HEK293 (cell line): Measurements from ENCODE around the gene SETD7.

ENCODE experiments used
- CTCF ChIA-PET: fragments of 350-600 bp; formaldehyde crosslinking; extraction: SDS; loops from one replicate; lab custom pipeline; 2021; ENCODE audit warnings: antibody characterized with exemption; lab: Yijun Ruan, JAX
- POLR2A ChIA-PET: fragments of 300-600 bp; formaldehyde crosslinking; extraction: SDS; loops from one replicate; lab custom pipeline; 2020; ENCODE audit warnings: antibody characterized with exemption, inconsistent platforms; lab: Yijun Ruan, JAX
- H3K27ac ChIP-seq: fragments of 200-500 bp; sonication (Bioruptor generic); 2 replicates; pipeline ENCODE4 v1.5.1; 2014; ENCODE audit warnings: low read depth, low read length, control low read depth, inconsistent platforms; ENCODE audit errors: extremely low read depth
- H3K36me3 ChIP-seq, 2 experiments: fragments of 200-500 bp in 1 of 2; sonication (Bioruptor generic) in 1 of 2; 1 replicate in 1 of 2; 2 replicates in 1 of 2; pipeline ENCODE4 v1.5.1; 2014 to 2017; ENCODE audit warnings: inconsistent platforms in 2 of 2, low read length in 2 of 2; ENCODE audit not compliant: control insufficient read depth in 2 of 2, insufficient read depth in 1 of 2
- H3K4me1 ChIP-seq: fragments of 200-500 bp; sonication (Bioruptor generic); 2 replicates; pipeline ENCODE4 v1.5.1; 2014; ENCODE audit warnings: mild to moderate bottlenecking, low read length, inconsistent platforms; ENCODE audit not compliant: control insufficient read depth, insufficient read depth
- H3K4me3 ChIP-seq: 2 replicates; pipeline ENCODE4 v1.5.1; 2011; ENCODE audit warnings: low read depth, mild to moderate bottlenecking, control low read depth, low read length, moderate library complexity
- H3K9me3 ChIP-seq: fragments of 200-500 bp; sonication (Bioruptor generic); 2 replicates; pipeline ENCODE4 v1.5.1; 2014; ENCODE audit warnings: low read depth, low read length, inconsistent platforms; ENCODE audit not compliant: control insufficient read depth, insufficient read depth
- HOXC10 ChIP-seq: sonication (generic); formaldehyde crosslinking; IDR thresholded peaks from 2 replicates; pipeline ENCODE4 v1.8.1; 2023; ENCODE audit warnings: mild to moderate bottlenecking, missing genetic modification reagents
- KLF10 ChIP-seq: fragments of 450-650 bp; IDR thresholded peaks from 2 replicates; pipeline ENCODE4 v1.5.1; 2018; ENCODE audit warnings: missing biosample characterization, mild to moderate bottlenecking, missing genetic modification characterization
- KLF8 ChIP-seq: fragments of 450-650 bp; formaldehyde crosslinking; IDR thresholded peaks from 2 replicates; pipeline ENCODE4 v1.5.1; 2016; ENCODE audit warnings: missing biosample characterization, missing genetic modification characterization
- KLF9 ChIP-seq: fragments of 450-650 bp; formaldehyde crosslinking; IDR thresholded peaks from 2 replicates; pipeline ENCODE4 v1.5.1; 2016; ENCODE audit warnings: missing biosample characterization, missing genetic modification characterization, low read depth
- YY1 ChIP-seq: fragments of 450-650 bp; formaldehyde crosslinking; IDR thresholded peaks from 2 replicates; pipeline ENCODE4 v1.5.1; 2018; ENCODE audit warnings: missing biosample characterization, missing genetic modification characterization
- ZBTB1 ChIP-seq: fragments of 450-650 bp; formaldehyde crosslinking; IDR thresholded peaks from 2 replicates; pipeline ENCODE4 v1.5.1; 2016; ENCODE audit warnings: missing biosample characterization, missing genetic modification characterization
- ZBTB7A ChIP-seq: fragments of 450-650 bp; formaldehyde crosslinking; IDR thresholded peaks from 2 replicates; pipeline ENCODE4 v1.5.1; 2016; ENCODE audit warnings: low read depth, missing biosample characterization, missing genetic modification characterization
- ZFHX2 ChIP-seq: fragments of 450-650 bp; formaldehyde crosslinking; conservative IDR thresholded peaks from 2 replicates; pipeline ENCODE4 v1.5.1; 2016; ENCODE audit warnings: missing biosample characterization, missing genetic modification characterization
- ZNF155 ChIP-seq: fragments of 450-650 bp; formaldehyde crosslinking; IDR thresholded peaks from 2 replicates; pipeline ENCODE4 v1.5.1; 2016; ENCODE audit warnings: missing biosample characterization, missing genetic modification characterization
- ZNF157 ChIP-seq: fragments of 450-650 bp; formaldehyde crosslinking; IDR thresholded peaks from 2 replicates; pipeline ENCODE4 v1.5.1; 2016; ENCODE audit warnings: missing biosample characterization, missing genetic modification characterization
- ZNF202 ChIP-seq: fragments of 450-650 bp; formaldehyde crosslinking; IDR thresholded peaks from 2 replicates; pipeline ENCODE4 v1.5.1; 2016; ENCODE audit warnings: missing biosample characterization, missing genetic modification characterization, borderline replicate concordance
- ZNF248 ChIP-seq: fragments of 450-650 bp; formaldehyde crosslinking; IDR thresholded peaks from 2 replicates; pipeline ENCODE4 v1.5.1; 2017; ENCODE audit warnings: missing biosample characterization, missing genetic modification characterization
- ZNF274 ChIP-seq, 2 experiments: fragments of 200-500 bp in 1 of 2; fragments of 450-650 bp in 1 of 2; sonication (Bioruptor generic) in 1 of 2; formaldehyde crosslinking in 1 of 2; IDR thresholded peaks; 2 replicates each; pipeline versions ENCODE4 v1.5.1 to v1.6.1; 2014 to 2016; ENCODE audit warnings: borderline replicate concordance in 1 of 2, inconsistent platforms in 1 of 2, low read length in 1 of 2, missing biosample characterization in 1 of 2, missing genetic modification characterization in 1 of 2
- ZNF404 ChIP-seq: fragments of 450-650 bp; formaldehyde crosslinking; IDR thresholded peaks from 2 replicates; pipeline ENCODE4 v1.5.1; 2017; ENCODE audit warnings: missing biosample characterization, missing genetic modification characterization
- TF ChIP-seq, protein P1 (sequence below): fragments of 450-650 bp; formaldehyde crosslinking; IDR thresholded peaks from 2 replicates; pipeline ENCODE4 v1.5.1; 2016; ENCODE audit warnings: missing biosample characterization, missing genetic modification characterization, low read depth
- TF ChIP-seq, protein P2 (sequence below): fragments of 450-650 bp; formaldehyde crosslinking; IDR thresholded peaks from 2 replicates; pipeline ENCODE4 v1.5.1; 2016; ENCODE audit warnings: missing biosample characterization, missing genetic modification characterization, borderline replicate concordance
- TF ChIP-seq, protein P3 (sequence below): fragments of 450-650 bp; formaldehyde crosslinking; IDR thresholded peaks from 2 replicates; pipeline ENCODE4 v1.5.1; 2016; ENCODE audit warnings: missing biosample characterization, missing genetic modification characterization
- TF ChIP-seq, protein P4 (sequence below): fragments of 450-650 bp; formaldehyde crosslinking; IDR thresholded peaks from 2 replicates; pipeline ENCODE4 v1.5.1; 2017; ENCODE audit warnings: missing biosample characterization, mild to moderate bottlenecking, missing genetic modification characterization, moderate library complexity
- TF ChIP-seq, protein P5 (sequence below): sonication (generic); formaldehyde crosslinking; IDR thresholded peaks from 2 replicates; pipeline ENCODE4 v1.8.1; 2022; ENCODE audit warnings: mild to moderate bottlenecking, moderate library complexity, missing genetic modification reagents
- TF ChIP-seq, protein P6 (sequence below): fragments of 450-650 bp; formaldehyde crosslinking; IDR thresholded peaks from 2 replicates; pipeline ENCODE4 v1.5.1; 2016; ENCODE audit warnings: missing biosample characterization, missing genetic modification characterization

SETD7 gene

DNA sequence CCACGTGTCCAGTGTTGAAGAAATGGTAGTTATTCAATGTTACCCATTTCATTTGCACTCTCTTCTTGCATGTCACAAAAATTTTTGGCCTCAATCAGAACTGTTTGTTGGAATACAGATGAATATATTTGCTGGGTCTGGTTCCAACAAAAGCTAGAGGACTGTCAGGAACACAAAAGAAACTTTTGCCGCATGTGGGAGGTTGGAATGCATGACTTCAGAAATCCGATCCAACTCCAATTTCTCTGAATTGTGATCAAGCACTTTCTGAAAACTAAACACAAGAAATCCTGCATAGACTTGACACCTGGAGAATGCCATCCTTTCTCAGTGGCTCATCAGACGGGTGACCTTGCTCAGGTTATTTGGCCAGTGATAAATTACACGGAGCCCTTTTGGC, 15.4 kb downstream of the SETD7 start:
- Histone ChIP-seq H3K36me3 (peaks cover 0 to 38% of the 10 kb centered on the region in 2 experiments; a peak in 1 of 3 replicates), H3K27ac (no peak overlapping the region), H3K4me3 (no peak overlapping the region), H3K9me3 (no peaks in the 10 kb centered on the region), H3K4me1 (no peaks in the 10 kb centered on the region)
- POLR2A ChIA-PET, result no interaction called here
- TF ChIP-seq ZNF404 (tag by site-specific recombination), result no peak
- TF ChIP-seq HOXC10, result no peak
- TF ChIP-seq ZFHX2 (tag by site-specific recombination), result no peak
- TF ChIP-seq, protein P1, sequence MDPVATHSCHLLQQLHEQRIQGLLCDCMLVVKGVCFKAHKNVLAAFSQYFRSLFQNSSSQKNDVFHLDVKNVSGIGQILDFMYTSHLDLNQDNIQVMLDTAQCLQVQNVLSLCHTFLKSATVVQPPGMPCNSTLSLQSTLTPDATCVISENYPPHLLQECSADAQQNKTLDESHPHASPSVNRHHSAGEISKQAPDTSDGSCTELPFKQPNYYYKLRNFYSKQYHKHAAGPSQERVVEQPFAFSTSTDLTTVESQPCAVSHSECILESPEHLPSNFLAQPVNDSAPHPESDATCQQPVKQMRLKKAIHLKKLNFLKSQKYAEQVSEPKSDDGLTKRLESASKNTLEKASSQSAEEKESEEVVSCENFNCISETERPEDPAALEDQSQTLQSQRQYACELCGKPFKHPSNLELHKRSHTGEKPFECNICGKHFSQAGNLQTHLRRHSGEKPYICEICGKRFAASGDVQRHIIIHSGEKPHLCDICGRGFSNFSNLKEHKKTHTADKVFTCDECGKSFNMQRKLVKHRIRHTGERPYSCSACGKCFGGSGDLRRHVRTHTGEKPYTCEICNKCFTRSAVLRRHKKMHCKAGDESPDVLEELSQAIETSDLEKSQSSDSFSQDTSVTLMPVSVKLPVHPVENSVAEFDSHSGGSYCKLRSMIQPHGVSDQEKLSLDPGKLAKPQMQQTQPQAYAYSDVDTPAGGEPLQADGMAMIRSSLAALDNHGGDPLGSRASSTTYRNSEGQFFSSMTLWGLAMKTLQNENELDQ (tag by site-specific recombination), result no peak
- no peak for TF ChIP-seq ZBTB7A (tag by site-specific recombination)
- TF ChIP-seq ZNF155, result no peak
- TF ChIP-seq ZNF248 (tag by site-specific recombination), result no peak
- TF ChIP-seq KLF9, result no peak
- no peak for TF ChIP-seq ZBTB1
- TF ChIP-seq, protein P2, sequence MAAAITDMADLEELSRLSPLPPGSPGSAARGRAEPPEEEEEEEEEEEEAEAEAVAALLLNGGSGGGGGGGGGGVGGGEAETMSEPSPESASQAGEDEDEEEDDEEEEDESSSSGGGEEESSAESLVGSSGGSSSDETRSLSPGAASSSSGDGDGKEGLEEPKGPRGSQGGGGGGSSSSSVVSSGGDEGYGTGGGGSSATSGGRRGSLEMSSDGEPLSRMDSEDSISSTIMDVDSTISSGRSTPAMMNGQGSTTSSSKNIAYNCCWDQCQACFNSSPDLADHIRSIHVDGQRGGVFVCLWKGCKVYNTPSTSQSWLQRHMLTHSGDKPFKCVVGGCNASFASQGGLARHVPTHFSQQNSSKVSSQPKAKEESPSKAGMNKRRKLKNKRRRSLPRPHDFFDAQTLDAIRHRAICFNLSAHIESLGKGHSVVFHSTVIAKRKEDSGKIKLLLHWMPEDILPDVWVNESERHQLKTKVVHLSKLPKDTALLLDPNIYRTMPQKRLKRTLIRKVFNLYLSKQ (tag by site-specific recombination), result no peak
- TF ChIP-seq, protein P3, sequence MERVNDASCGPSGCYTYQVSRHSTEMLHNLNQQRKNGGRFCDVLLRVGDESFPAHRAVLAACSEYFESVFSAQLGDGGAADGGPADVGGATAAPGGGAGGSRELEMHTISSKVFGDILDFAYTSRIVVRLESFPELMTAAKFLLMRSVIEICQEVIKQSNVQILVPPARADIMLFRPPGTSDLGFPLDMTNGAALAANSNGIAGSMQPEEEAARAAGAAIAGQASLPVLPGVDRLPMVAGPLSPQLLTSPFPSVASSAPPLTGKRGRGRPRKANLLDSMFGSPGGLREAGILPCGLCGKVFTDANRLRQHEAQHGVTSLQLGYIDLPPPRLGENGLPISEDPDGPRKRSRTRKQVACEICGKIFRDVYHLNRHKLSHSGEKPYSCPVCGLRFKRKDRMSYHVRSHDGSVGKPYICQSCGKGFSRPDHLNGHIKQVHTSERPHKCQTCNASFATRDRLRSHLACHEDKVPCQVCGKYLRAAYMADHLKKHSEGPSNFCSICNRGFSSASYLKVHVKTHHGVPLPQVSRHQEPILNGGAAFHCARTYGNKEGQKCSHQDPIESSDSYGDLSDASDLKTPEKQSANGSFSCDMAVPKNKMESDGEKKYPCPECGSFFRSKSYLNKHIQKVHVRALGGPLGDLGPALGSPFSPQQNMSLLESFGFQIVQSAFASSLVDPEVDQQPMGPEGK (tag by site-specific recombination), result no peak
- no peak for TF ChIP-seq YY1
- TF ChIP-seq, protein P4, sequence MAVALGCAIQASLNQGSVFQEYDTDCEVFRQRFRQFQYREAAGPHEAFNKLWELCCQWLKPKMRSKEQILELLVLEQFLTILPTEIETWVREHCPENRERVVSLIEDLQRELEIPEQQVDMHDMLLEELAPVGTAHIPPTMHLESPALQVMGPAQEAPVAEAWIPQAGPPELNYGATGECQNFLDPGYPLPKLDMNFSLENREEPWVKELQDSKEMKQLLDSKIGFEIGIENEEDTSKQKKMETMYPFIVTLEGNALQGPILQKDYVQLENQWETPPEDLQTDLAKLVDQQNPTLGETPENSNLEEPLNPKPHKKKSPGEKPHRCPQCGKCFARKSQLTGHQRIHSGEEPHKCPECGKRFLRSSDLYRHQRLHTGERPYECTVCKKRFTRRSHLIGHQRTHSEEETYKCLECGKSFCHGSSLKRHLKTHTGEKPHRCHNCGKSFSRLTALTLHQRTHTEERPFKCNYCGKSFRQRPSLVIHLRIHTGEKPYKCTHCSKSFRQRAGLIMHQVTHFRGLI, result no peak
- TF ChIP-seq, protein P5, sequence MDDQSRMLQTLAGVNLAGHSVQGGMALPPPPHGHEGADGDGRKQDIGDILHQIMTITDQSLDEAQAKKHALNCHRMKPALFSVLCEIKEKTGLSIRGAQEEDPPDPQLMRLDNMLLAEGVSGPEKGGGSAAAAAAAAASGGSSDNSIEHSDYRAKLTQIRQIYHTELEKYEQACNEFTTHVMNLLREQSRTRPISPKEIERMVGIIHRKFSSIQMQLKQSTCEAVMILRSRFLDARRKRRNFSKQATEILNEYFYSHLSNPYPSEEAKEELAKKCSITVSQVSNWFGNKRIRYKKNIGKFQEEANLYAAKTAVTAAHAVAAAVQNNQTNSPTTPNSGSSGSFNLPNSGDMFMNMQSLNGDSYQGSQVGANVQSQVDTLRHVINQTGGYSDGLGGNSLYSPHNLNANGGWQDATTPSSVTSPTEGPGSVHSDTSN (CRISPR knock-in tag), result no peak
- TF ChIP-seq, protein P6, sequence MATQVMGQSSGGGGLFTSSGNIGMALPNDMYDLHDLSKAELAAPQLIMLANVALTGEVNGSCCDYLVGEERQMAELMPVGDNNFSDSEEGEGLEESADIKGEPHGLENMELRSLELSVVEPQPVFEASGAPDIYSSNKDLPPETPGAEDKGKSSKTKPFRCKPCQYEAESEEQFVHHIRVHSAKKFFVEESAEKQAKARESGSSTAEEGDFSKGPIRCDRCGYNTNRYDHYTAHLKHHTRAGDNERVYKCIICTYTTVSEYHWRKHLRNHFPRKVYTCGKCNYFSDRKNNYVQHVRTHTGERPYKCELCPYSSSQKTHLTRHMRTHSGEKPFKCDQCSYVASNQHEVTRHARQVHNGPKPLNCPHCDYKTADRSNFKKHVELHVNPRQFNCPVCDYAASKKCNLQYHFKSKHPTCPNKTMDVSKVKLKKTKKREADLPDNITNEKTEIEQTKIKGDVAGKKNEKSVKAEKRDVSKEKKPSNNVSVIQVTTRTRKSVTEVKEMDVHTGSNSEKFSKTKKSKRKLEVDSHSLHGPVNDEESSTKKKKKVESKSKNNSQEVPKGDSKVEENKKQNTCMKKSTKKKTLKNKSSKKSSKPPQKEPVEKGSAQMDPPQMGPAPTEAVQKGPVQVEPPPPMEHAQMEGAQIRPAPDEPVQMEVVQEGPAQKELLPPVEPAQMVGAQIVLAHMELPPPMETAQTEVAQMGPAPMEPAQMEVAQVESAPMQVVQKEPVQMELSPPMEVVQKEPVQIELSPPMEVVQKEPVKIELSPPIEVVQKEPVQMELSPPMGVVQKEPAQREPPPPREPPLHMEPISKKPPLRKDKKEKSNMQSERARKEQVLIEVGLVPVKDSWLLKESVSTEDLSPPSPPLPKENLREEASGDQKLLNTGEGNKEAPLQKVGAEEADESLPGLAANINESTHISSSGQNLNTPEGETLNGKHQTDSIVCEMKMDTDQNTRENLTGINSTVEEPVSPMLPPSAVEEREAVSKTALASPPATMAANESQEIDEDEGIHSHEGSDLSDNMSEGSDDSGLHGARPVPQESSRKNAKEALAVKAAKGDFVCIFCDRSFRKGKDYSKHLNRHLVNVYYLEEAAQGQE (tag by site-specific recombination), result no peak
- TF ChIP-seq ZNF157 (tag by site-specific recombination), result no peak
- TF ChIP-seq KLF8 (tag by site-specific recombination), result no peak
- no peak for TF ChIP-seq ZNF274 (IDR thresholded peaks at IDR 0.05; ENCODE audit: low read length)
- no peak for TF ChIP-seq ZNF274 (tag by site-specific recombination; IDR thresholded peaks at IDR 0.05; ENCODE audit: borderline replicate concordance)
- no peak for TF ChIP-seq KLF10 (tag by site-specific recombination)
- no peak for TF ChIP-seq ZNF202 (tag by site-specific recombination)
- CTCF ChIA-PET, result interaction anchor here (0.6 kb wide), 1 partner anchor 10 kb away, joined by 4 read pairs; no protein-coding TSS in a partner anchor
